HG03064 (cell line): ENCODE measurements around the gene CNPY3.
"Not testable (repeated sequence)": the region's sequence is repeated elsewhere in the genome, so short reads cannot be mapped to it uniquely, and the experiment has no call there.

Experiments
- ATAC-seq: cut with Tn5 transposase; IDR thresholded peaks from one replicate; pipeline ENCODE4 v1.9.1; 2021; ENCODE audit warnings: low read depth; ENCODE audit not compliant: unreplicated experiment

The CNPY3 gene

DNA sequence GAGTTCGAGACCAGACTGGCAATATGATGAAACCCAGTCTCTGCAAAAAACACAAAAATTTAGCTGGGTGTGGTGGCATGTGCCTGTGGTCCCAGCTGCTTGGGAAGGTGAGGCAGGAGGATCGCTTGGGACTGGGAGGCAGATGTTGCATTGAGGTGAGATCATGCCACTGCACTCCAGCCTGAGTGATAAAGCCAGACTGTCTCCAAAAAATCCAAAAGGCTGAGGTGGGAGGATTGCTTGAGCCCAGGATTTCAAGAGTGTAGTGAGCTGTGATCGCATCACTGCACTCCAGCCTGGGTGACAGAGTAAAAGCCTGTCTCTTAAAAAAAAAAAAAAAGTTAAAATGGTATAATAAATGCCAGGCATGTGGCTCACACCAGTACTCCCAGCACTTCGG, 14.7 kb upstream of the CNPY3 start:
- no peak for ATAC-seq

DNA sequence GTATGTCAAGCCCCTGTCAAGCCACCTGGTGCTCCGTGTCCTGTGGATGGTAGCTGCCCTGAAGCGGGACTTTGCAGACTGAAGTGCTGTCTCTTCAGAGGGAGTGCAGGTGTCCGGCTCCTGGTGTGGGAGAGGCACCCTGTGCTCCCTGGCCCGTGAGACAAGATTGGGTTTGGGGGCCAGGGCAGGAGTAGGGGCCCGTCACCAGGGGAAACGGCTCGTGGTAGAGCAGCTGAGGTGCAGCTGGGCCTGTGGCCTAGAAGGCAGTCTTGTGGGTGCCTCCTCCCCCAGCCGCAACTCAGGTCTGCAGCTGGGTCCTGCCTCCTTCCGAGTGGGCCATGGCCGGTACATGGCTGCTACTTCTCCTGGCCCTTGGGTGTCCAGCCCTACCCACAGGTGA, 13.5 kb upstream of the CNPY3 start, which contains the start of gene PTCRA:
Gene PTCRA (plus strand): TSS at position 322 of the 400 bp plus-strand sequence. CDS start 17 bp downstream, at position 339.
- no peak for ATAC-seq

DNA sequence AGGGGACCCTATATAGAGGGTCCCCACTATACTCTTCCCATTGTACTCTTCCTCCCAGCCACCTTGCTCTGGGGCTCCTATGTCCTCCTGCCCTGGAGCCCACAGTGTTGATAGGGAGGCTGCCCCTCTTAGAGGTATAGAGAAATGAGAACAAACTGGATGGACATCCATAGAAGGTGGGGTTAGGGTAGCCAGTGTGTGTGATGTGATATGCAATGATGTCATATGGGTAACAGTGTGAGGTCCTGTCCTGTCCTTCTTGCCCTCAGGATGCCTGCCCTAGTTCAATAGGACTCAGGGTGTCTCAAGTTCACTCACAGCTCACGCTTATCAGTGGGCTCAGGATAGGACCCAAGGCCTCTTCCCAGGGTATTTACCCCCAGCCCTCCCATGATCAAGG, 13.0 kb upstream of the CNPY3 start:
- ATAC-seq, result no peak

DNA sequence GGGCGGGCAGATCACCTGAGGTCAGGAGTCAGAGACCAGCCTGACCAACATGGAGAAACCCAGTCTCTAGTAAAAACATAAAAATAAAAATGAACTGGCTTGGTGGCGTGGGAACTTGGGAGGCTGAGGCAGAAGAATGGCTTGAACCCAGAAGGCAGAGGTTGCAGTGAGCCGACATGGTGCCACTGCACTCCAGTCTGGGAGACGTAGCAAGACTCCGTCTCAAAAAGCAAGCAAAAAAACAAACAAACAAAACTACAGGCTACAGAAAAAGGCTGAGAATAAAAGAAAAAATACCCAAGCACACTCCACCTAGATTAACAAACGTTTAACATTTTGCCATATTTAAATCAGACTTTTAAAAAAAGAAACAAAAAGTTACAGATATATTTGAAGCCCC, 7.5 kb upstream of the CNPY3 start:
- no peak for ATAC-seq

DNA sequence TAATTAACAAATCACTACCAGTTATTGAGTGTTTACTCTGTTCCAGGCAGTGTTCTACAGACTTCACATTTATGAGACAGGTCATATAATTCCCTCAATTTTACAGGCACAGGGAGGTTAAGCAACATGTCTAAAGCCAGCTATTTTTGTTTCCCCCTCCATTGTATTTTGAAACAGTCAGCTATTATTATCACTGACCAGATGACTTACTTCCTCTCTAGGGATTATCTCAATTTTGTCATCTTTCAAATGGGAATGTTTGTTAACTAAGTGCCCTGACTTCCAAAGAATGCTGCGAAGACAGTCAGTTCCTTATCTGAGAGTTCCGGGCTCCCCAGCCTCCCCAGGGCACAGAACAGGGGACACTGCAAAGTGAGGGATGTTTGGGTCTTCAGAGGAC, 5.6 kb upstream of the CNPY3 start:
- no peak for ATAC-seq

- no peak for ATAC-seq
Observed at GRCh38 chr6:42925248-42925857, 3.9 kb upstream of the CNPY3 start.

DNA sequence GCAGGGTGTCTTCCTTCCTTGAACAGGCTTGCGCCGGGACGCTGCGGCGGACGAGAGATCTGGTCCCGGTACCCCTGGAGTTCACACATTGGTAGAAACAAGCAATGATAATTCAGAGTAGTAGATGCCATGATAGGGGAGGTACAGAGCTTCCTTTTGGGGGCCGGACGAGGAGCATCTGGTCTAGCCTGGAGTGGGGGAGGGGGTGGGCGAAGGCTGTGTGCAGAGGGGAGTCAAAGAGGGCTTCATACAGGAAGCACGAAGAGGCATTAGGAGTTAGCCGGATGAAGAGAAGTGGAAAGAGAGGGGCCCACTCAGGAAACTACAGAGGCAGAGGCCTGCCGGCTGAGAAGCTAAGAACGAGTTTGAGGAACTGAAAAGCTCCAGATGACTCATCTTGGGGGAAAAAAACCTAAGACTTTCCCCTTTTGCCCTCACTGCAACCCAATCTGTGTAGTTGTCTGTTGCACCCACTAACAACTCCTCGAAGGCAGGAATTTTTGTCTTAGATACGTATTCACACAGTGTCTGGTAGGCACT, 611 bp downstream of the CNPY3 start:
- peak; percentile 51 for ATAC-seq

DNA sequence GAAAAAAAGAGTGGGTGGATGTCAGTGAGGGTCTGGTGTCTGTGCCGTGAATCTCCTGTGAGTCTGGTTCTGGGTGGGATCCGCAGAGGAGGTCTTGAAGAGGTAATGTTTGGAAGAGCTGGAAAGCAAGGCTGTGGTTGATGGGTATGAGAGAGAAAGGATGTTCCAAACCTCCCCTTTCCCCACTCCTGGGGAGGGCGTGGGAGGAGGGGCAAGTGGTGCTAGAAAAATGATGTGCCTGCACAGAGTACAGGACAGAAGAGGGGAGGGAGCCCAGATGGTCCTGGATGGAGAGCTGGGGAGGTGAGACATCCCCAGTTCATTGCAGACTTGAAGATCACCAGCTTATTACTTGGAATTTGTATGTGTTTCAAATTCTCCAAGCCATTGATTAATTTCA, 3.1 kb downstream of the CNPY3 start:
- ATAC-seq, result no peak

DNA sequence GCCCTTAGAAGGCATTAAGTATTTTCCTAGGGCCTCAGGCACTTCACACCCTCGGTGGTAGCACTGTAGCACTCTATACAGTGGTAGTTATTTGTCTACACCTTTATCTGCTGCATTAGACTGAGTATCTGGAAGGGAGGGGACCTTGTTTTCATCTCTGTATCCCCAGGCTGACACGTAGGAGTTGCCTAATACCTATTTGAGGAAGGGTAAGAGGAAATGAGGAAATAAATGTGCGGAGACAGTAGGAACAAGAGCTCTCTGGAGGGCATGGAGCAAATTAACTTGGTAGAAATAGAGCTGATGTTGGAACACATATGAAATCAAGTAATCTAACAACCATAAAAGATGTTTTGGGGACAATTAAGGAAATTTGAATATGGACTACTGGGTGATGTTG, 3.9 kb downstream of the CNPY3 start:
- no peak for ATAC-seq

DNA sequence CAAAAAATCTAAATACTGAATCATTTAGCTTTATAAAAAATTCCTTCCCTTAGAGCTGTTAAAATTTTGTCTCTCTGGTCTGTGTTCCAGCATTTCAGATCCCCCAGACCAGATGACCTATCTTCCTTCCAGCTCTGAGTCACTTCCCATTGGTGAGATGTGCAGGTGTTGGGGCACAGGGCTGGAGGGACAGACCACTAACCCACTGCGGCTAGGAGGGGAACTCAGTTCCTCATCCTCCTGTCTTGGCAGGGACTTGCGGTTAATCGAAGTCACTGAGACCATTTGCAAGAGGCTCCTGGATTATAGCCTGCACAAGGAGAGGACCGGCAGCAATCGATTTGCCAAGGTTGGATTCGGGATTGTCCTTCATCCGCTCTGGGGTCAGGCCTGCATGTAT, 6.0 kb downstream of the CNPY3 start:
- no peak for ATAC-seq

- ATAC-seq, result no peak
Observed at GRCh38 chr6:42936398-42936797, 7.1 kb downstream of the CNPY3 start.

DNA sequence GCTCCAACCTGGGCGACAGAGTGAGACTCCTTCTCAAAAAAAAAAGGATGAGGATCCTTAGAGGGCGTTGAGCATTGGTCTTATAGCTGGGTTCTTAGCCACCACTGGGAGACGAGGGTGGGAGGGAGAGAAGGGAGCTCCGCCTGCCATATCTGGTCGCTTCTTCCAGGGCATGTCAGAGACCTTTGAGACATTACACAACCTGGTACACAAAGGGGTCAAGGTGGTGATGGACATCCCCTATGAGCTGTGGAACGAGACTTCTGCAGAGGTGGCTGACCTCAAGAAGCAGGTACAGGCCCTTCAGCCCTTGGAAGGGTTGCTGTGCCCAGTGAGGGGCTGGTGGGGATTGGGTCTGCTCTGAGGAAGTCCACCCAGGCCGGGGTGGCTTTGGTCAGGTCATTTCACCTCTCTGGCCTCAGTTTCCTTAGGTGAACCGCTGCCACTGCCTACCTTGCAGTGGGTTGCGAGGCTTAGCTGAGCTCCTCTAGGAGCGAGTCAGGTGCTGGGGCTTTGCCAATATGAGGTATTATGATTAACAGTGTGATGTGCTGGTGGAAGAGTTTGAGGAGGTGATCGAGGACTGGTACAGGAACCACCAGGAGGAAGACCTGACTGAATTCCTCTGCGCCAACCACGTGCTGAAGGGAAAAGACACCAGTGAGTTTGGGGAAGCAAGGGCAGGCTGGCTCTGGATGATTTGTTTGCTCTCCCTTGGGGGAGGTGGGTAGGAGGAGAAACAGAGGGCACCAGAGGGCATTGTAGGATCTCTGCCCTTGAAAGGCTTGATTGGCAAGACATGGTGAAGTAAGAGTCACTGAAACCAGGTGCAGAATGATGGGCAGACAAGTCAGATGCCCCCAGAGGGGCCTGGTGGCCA, 8.5 kb downstream of the CNPY3 start:
- no peak for ATAC-seq

DNA sequence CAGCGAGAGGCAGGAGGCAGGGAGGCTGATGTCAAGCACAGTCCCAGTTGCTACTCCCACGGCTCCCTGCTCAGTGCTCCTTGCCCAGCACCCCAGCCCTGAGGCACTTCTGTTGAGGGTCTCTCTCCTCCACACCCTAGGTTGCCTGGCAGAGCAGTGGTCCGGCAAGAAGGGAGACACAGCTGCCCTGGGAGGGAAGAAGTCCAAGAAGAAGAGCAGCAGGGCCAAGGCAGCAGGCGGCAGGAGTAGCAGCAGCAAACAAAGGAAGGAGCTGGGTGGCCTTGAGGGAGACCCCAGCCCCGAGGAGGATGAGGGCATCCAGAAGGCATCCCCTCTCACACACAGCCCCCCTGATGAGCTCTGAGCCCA, 9.1 kb downstream of the CNPY3 start:
- ATAC-seq, result no peak

- ATAC-seq, result no peak
Observed at GRCh38 chr6:42938987-42939809, 9.9 kb downstream of the CNPY3 start.

DNA sequence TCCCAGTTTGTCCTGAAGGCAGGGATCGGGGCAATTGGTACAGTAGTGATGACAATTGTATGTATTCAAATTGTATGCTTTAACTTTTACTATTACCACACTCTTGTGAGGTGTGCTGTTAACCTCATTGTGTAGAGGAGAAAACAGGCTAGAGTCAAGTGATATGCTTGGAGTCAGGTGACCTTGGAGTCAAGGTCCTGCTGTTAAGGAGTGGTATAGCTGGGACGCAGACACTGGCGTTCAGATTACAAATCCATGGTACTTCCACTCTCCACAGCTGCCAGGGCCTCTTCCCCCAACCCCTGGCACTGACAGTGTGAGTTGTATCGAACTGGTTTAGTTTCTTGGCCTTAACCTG, 10.5 kb downstream of the CNPY3 start:
- no peak for ATAC-seq

GRCh38 chr6:42940493-42941045, 11.3 kb downstream of the CNPY3 start:
- no peak for ATAC-seq

- not testable (repeated sequence) for ATAC-seq
Observed at GRCh38 chr6:42941356-42941755, 12.1 kb downstream of the CNPY3 start.

GRCh38 chr6:42942444-42942843, 13.2 kb downstream of the CNPY3 start:
- ATAC-seq, result no peak

- ATAC-seq, result no peak
Observed at GRCh38 chr6:42947950-42948349, 18.7 kb downstream of the CNPY3 start.

DNA sequence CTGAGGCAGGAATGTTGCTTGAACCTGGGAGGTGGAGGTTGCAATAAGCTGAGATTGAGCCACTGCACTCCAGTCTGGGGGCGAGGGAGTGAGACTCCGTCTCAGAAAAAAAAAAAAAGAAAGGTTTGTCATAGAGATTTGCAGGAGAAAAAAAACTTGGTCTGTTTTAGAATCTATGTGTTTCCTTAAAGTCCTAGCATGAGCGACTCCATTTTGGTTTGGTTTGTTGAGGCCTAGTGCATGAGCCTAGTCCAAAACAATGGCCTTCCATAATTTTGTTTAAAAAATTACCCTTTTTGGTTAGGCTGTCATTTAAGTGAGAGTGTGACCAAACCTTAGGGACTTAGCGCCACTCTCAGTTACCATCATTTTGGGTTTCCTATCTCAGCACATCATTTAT, 23.1 kb downstream of the CNPY3 start:
- no peak for ATAC-seq

DNA sequence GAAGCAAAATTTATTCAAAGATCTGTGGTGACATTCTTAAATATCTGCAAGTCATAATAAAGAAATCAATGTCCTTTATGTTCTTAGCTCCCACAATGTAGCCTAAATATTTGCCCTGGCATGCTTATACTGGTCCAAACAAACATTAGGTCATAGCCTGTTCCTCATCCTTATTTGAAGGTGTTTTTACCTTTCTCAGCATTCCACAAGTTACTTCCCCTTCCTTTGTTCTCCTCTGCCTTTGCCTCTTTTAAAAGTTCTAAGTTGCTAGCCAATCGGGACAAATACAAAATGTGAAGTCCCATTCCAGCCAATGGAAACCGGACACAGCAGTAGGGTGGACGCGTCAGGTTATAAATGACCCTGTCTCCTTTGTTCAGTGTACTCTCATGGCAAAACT, 25.1 kb downstream of the CNPY3 start:
- ATAC-seq, result not testable (repeated sequence)
